Keratinocyte (primary cell): ENCODE data around the gene CCER1. TPM values are rescaled to one million over a fixed set of nuclear protein-coding genes. Genes with fewer than 3 reads are reported as not detected.

ENCODE experiments used
- DNase-seq: peaks from one replicate; pipeline ENCODE4 v3.0.0-alpha.2; 2011; ENCODE audit warnings: low read depth, missing footprints, low spot score
- FAIRE-seq: peaks from 2 replicates; lab custom pipeline; 2011; peaks lifted over from hg19 to GRCh38; lab: Jason Lieb, UNC
- H2AFZ ChIP-seq: 2 replicates; pipeline ENCODE4 v1.6.0; 2012; ENCODE audit warnings: low read length, control low read depth, inconsistent platforms; ENCODE audit not compliant: control insufficient read depth
- H3K27ac ChIP-seq: 2 replicates; pipeline ENCODE4 v1.5.1; 2011; ENCODE audit warnings: low read length; ENCODE audit not compliant: control insufficient read depth, insufficient read depth
- H3K27me3 ChIP-seq: 3 replicates; pipeline ENCODE4 v1.6.0; 2011; ENCODE audit warnings: low read length; ENCODE audit not compliant: control insufficient read depth, insufficient read depth; ENCODE audit errors: extremely low read depth
- H3K36me3 ChIP-seq, 2 experiments: 2 replicates in 1 of 2; 3 replicates in 1 of 2; pipeline ENCODE4 v1.5.1; 2011; ENCODE audit warnings: low read length in 2 of 2, mild to moderate bottlenecking in 1 of 2; ENCODE audit not compliant: control insufficient read depth in 2 of 2, insufficient read depth in 2 of 2; ENCODE audit errors: extremely low read depth in 1 of 2
- H3K4me1 ChIP-seq: 3 replicates; pipeline ENCODE4 v1.5.1; 2011; ENCODE audit warnings: low read length; ENCODE audit not compliant: control insufficient read depth, insufficient read depth; ENCODE audit errors: extremely low read depth
- H3K4me2 ChIP-seq: 3 replicates; pipeline ENCODE4 v1.6.0; 2011; ENCODE audit warnings: low read depth, low read length; ENCODE audit not compliant: control insufficient read depth, insufficient read depth; ENCODE audit errors: extremely low read depth
- H3K4me3 ChIP-seq, 3 experiments: fragments of 200-600 bp in 1 of 3; sonication (generic) in 1 of 3; 2 replicates in 2 of 3; 3 replicates in 1 of 3; pipeline ENCODE4 v1.5.1; 2011 to 2016; ENCODE audit warnings: low read length in 3 of 3, mild to moderate bottlenecking in 3 of 3, control low read depth in 2 of 3, inconsistent platforms in 1 of 3, low read depth in 1 of 3, mixed read lengths in 1 of 3, mixed run types in 1 of 3, moderate library complexity in 1 of 3; ENCODE audit not compliant: control insufficient read depth in 2 of 3, insufficient read depth in 2 of 3; ENCODE audit errors: extremely low read depth in 1 of 3
- H3K79me2 ChIP-seq: 2 replicates; pipeline ENCODE4 v1.6.0; 2012; ENCODE audit warnings: low read length; ENCODE audit not compliant: control insufficient read depth, insufficient read depth
- H3K9ac ChIP-seq: 3 replicates; pipeline ENCODE4 v1.6.0; 2011; ENCODE audit warnings: low read length; ENCODE audit not compliant: control insufficient read depth, insufficient read depth; ENCODE audit errors: extremely low read depth
- H3K9me1 ChIP-seq: 3 replicates; pipeline ENCODE4 v1.6.0; 2011; ENCODE audit warnings: low read length; ENCODE audit not compliant: control insufficient read depth, insufficient read depth; ENCODE audit errors: extremely low read depth
- H3K9me3 ChIP-seq: 2 replicates; pipeline ENCODE4 v1.5.1; 2012; ENCODE audit warnings: low read depth, low read length; ENCODE audit not compliant: control insufficient read depth
- H4K20me1 ChIP-seq: 3 replicates; pipeline ENCODE4 v1.6.0; 2011; ENCODE audit warnings: low read length; ENCODE audit not compliant: control insufficient read depth, insufficient read depth; ENCODE audit errors: extremely low read depth
- EZH2 ChIP-seq: IDR thresholded peaks from one replicate; pipeline ENCODE4 v1.6.1; 2012; ENCODE audit warnings: inconsistent platforms, mild to moderate bottlenecking, low read length, moderate library complexity
- dilution Hi-C: fragments of 300-500 bp; cut with MboI; formaldehyde crosslinking; loops from one replicate; pipeline ENCODE4 v1.7.0; 2020; ENCODE audit warnings: low sequenced_read_pairs; ENCODE audit not compliant: extremely low pct_ligation_motif_present
- polyA plus RNA-seq, 5 experiments: library from polyadenylated mRNA; depleted of rRNA in 3 of 5; stranded (reverse) in 3 of 5; stranded (forward) in 1 of 5; unstranded in 1 of 5; fragments of >200 nt; gene quantifications; 1 replicate in 1 of 5; 2 replicates in 3 of 5; 3 replicates in 1 of 5; pipeline versions ENCODE4 v1.2.1 to v1.2.3, GENCODE V29; 2011 to 2012; ENCODE audit warnings: missing spikeins in 2 of 5, low read depth in 1 of 5, low replicate concordance in 1 of 5
- TF ChIP-seq, protein P1 (sequence below), 3 experiments: IDR thresholded peaks in 1 of 3; conservative IDR thresholded peaks in 1 of 3; optimal IDR thresholded peaks in 1 of 3; 2 replicates in 2 of 3; 3 replicates in 1 of 3; pipeline versions ENCODE3 to v1.5.1; 2011; ENCODE audit warnings: low read length in 3 of 3, mild to moderate bottlenecking in 3 of 3, moderate library complexity in 2 of 3, control low read depth in 1 of 3, inconsistent platforms in 1 of 3; ENCODE audit not compliant: insufficient read depth in 2 of 3; ENCODE audit errors: extremely low read depth in 1 of 3

The CCER1 gene
- polyA plus RNA-seq, 1 donor (not counting 4 experiments of a cell fraction or from before 2014, with no cell fraction given): not detected

- no peak for TF ChIP-seq EZH2
- TF ChIP-seq, protein P1, sequence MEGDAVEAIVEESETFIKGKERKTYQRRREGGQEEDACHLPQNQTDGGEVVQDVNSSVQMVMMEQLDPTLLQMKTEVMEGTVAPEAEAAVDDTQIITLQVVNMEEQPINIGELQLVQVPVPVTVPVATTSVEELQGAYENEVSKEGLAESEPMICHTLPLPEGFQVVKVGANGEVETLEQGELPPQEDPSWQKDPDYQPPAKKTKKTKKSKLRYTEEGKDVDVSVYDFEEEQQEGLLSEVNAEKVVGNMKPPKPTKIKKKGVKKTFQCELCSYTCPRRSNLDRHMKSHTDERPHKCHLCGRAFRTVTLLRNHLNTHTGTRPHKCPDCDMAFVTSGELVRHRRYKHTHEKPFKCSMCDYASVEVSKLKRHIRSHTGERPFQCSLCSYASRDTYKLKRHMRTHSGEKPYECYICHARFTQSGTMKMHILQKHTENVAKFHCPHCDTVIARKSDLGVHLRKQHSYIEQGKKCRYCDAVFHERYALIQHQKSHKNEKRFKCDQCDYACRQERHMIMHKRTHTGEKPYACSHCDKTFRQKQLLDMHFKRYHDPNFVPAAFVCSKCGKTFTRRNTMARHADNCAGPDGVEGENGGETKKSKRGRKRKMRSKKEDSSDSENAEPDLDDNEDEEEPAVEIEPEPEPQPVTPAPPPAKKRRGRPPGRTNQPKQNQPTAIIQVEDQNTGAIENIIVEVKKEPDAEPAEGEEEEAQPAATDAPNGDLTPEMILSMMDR (optimal IDR thresholded peaks at IDR 0.05 in 1 of 3, IDR thresholded peaks at IDR 0.05 in 1 of 3, conservative IDR thresholded peaks at IDR 0.05 in 1 of 3; ENCODE audit: extremely low read depth in 1 of 3, insufficient read depth in 2 of 3, low read length in 3 of 3): no peak
- Histone ChIP-seq H3K9me3 (peaks cover 2% of the 10 kb centered on the region), H3K79me2 (no peaks in the 10 kb centered on the region), H2AFZ (no peak overlapping the region), H3K9ac (no peak overlapping the region), H4K20me1 (no peaks in the 10 kb centered on the region), H3K27me3 (no peaks in the 10 kb centered on the region), H3K4me2 (no peak overlapping the region), H3K27ac (no peak overlapping the region), H3K4me1 (no peaks in the 10 kb centered on the region), H3K36me3 (no peaks in the 10 kb centered on the region), H3K9me1 (no peaks in the 10 kb centered on the region), H3K4me3 (no peak overlapping the region)
- FAIRE-seq (no peak), DNase-seq (no peak)
- dilution Hi-C loops: loop anchor here (25.0 kb wide), 1 partner anchor 355 kb away; no protein-coding TSS in a partner anchor
Observed at GRCh38 chr12:90982170-90982569, 27.2 kb upstream of the CCER1 start.

DNA sequence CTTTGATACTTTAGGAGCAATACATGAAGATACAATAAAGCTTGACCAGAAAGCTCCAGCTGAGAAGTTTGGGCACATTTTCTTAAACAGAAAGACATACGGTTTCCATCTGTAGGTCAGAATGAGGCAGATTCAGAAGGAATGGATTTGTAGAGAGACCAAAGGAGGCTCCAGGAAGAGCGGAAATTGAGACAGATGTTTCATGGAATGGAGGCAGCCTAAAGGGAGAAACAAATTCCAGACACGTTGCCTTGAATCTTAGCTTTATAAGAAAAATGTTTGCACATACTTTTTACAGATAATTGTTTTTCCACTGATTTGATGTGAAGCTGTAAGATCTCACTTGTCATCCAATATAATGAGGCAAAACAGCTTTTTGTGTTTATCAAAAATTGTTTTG lies 25.0 kb upstream of the CCER1 start:
- DNase-seq (no peak), FAIRE-seq (no peak)
- Histone ChIP-seq H3K36me3 (no peaks in the 10 kb centered on the region), H3K79me2 (no peaks in the 10 kb centered on the region), H2AFZ (no peak overlapping the region), H3K9ac (no peak overlapping the region), H3K27me3 (no peaks in the 10 kb centered on the region), H3K9me1 (no peaks in the 10 kb centered on the region), H3K27ac (no peak overlapping the region), H3K4me2 (no peak overlapping the region), H3K4me1 (no peaks in the 10 kb centered on the region), H3K4me3 (no peak overlapping the region), H4K20me1 (no peaks in the 10 kb centered on the region), H3K9me3 (no peaks in the 10 kb centered on the region)
- TF ChIP-seq EZH2: no peak
- TF ChIP-seq, protein P1 (optimal IDR thresholded peaks at IDR 0.05 in 1 of 3, IDR thresholded peaks at IDR 0.05 in 1 of 3, conservative IDR thresholded peaks at IDR 0.05 in 1 of 3; ENCODE audit: extremely low read depth in 1 of 3, insufficient read depth in 2 of 3, low read length in 3 of 3): no peak
- dilution Hi-C loops: loop anchor here (25.0 kb wide), 1 partner anchor 357 kb away; no protein-coding TSS in a partner anchor
